Stimulated activated CD8-positive, alpha-beta memory T cell treated with anti-CD3 and anti-CD28 coated beads, Interleukin-4, amount 100 ng/mL, for 48 hours (primary cell): ENCODE data around the gene HMOX1.
A peak's percentile ranks its signal among the peaks of the same experiment; 100 is the strongest.

Source experiments
- DNase-seq: peaks from one replicate; pipeline ENCODE4 v3.0.0-alpha.2; 2020

Gene HMOX1

GRCh38 chr22:35380537-35381423 lies at the start of gene HMOX1:
Gene HMOX1 (plus strand): TSS chr22:35381096. CDS start chr22:35381174, 78 bp downstream.
- peak; percentile 68 for DNase-seq

GRCh38 chr22:35332278-35332677 lies 48.6 kb upstream of the HMOX1 start:
- no peak for DNase-seq

- DNase-seq = no peak
Measured at GRCh38 chr22:35333220-35333619, 47.7 kb upstream of the HMOX1 start.

GRCh38 chr22:35334004-35334403 lies 46.9 kb upstream of the HMOX1 start:
- peak; percentile 53 for DNase-seq

GRCh38 chr22:35335468-35335867 lies 45.4 kb upstream of the HMOX1 start:
- DNase-seq = no peak

GRCh38 chr22:35335936-35336781 lies 44.7 kb upstream of the HMOX1 start:
- DNase-seq = no peak

GRCh38 chr22:35337932-35338331 lies 43.0 kb upstream of the HMOX1 start:
- no peak for DNase-seq

GRCh38 chr22:35341090-35341874 lies 39.6 kb upstream of the HMOX1 start:
- no peak for DNase-seq

- no peak for DNase-seq
Measured at GRCh38 chr22:35342390-35342789, 38.5 kb upstream of the HMOX1 start.

- no peak for DNase-seq
Measured at GRCh38 chr22:35343664-35344550, 37.0 kb upstream of the HMOX1 start.

GRCh38 chr22:35344956-35345690 lies 35.8 kb upstream of the HMOX1 start:
- no peak for DNase-seq

GRCh38 chr22:35345808-35346505 lies 34.9 kb upstream of the HMOX1 start:
- no peak for DNase-seq

- DNase-seq = no peak
Measured at GRCh38 chr22:35346596-35347220, 34.2 kb upstream of the HMOX1 start.

- no peak for DNase-seq
Measured at GRCh38 chr22:35347462-35347861, 33.4 kb upstream of the HMOX1 start.

- DNase-seq = no peak
Measured at GRCh38 chr22:35348026-35348590, 32.8 kb upstream of the HMOX1 start.

- DNase-seq = no peak
Measured at GRCh38 chr22:35348703-35349102, 32.2 kb upstream of the HMOX1 start.

GRCh38 chr22:35349368-35349703 lies 31.6 kb upstream of the HMOX1 start:
- DNase-seq = no peak

- DNase-seq = no peak
Measured at GRCh38 chr22:35349704-35350538, 31.0 kb upstream of the HMOX1 start.
